ENCODE measurements around the gene CTDSP2. TPM values are rescaled to one million over a fixed set of nuclear protein-coding genes. Genes with fewer than 3 reads are reported as not detected.

CTDSP2 gene
- total and polyA plus RNA-seq, 2 of the 8 experiments (the other 6 are each of a cell fraction or from before 2014, with no cell fraction given): 71.3 to 91.7 TPM

DNA sequence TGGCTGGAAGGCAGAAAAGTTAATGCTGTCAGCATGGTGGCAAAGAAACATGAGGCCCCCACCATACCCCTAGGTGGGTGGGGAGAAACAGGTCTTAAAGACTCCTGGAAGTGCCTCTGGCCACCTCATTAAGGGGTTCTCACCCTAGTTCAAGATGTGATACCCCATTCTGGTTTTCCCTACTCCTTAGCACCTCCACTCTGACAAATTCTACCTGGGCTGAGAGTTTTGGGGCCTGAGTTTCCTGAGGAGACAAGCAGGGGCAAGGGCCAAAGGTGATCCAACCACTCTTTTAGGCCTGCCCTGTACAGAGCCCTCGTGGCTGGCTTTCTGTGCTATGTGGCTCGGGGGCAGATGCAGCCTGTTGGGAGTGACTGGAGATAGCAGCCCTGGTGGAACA, 20.1 kb downstream of the CTDSP2 start:
- Histone ChIP-seq H2AFZ (ENCODE audit: low read length) (no peak overlapping the region), H2BK15ac (ENCODE audit: low read length) (no peak overlapping the region), H2BK5ac (ENCODE audit: low read depth, low read length) (no peak overlapping the region), H4K8ac (ENCODE audit: extremely low read depth, insufficient read depth, low read length) (no peak overlapping the region), H2AK5ac (ENCODE audit: low read depth, low read length) (no peak overlapping the region), H3K14ac (ENCODE audit: insufficient read length) (no peak overlapping the region), H3K56ac (replicated peaks; ENCODE audit: insufficient read length, low read depth, low read length) (no peak overlapping the region), H4K91ac (replicated peaks; ENCODE audit: insufficient read length, low read length) (no peak overlapping the region), H3K23me2 (ENCODE audit: low read depth, low read length) (no peaks in the 10 kb centered on the region), H2BK120ac (replicated peaks; ENCODE audit: low read depth, low read length) (no peak overlapping the region), H3K27me3 (replicated peaks in 1 of 4; ENCODE audit: control insufficient read depth in 3 of 4, extremely low read depth in 1 of 4, insufficient read depth in 3 of 4, low read length in 3 of 4) (no peaks in the 10 kb centered on the region), H3K4ac (replicated peaks; ENCODE audit: insufficient read length, low read depth, low read length) (no peak overlapping the region), H3K27ac (ENCODE audit: low read depth, low read length) (no peak overlapping the region), H3K9me3 (ENCODE audit: insufficient read depth in 2 of 2, low read depth in 1 of 2, low read length in 1 of 2) (no peaks in the 10 kb centered on the region), H3K23ac (ENCODE audit: insufficient read length) (no peak overlapping the region), H2BK20ac (ENCODE audit: low read length) (no peak overlapping the region), H2BK12ac (ENCODE audit: low read depth, low read length) (no peak overlapping the region), H3K36me3 (ENCODE audit: control insufficient read depth in 2 of 4, insufficient read depth in 4 of 4, low read length in 3 of 4) (peaks cover 27 to 79% (median 64%) of the 10 kb centered on the region in 4 experiments), H3K4me3 (ENCODE audit: extremely low read depth in 1 of 4, insufficient read depth in 2 of 4, low read depth in 3 of 4, low read length in 4 of 4) (no peak overlapping the region), H3K18ac (ENCODE audit: extremely low read depth, low read length) (no peak overlapping the region), H4K20me1 (replicated peaks in 1 of 2; ENCODE audit: control insufficient read depth in 1 of 2, insufficient read depth in 2 of 2, low read length in 2 of 2) (peaks cover 17 to 24% of the 10 kb centered on the region in 2 experiments), H3K9ac (replicated peaks in 1 of 4; ENCODE audit: extremely low read depth in 1 of 4, low read depth in 3 of 4, low read length in 3 of 4) (no peak overlapping the region), H3K79me2 (ENCODE audit: control insufficient read depth in 1 of 2, insufficient read depth in 2 of 2, low read length in 2 of 2) (peaks cover 0 to 20% of the 10 kb centered on the region in 2 experiments; a peak in 3 of 4 replicates), H3K4me1 (replicated peaks in 1 of 4; ENCODE audit: control insufficient read depth in 3 of 4, insufficient read depth in 4 of 4, low read length in 3 of 4) (no peaks in the 10 kb centered on the region), H3K4me2 (ENCODE audit: insufficient read depth in 1 of 2, low read depth in 2 of 2, low read length in 2 of 2) (no peak overlapping the region), H4K5ac (ENCODE audit: insufficient read length, low read depth, low read length) (no peak overlapping the region), H3K79me1 (ENCODE audit: low read depth, low read length) (no peaks in the 10 kb centered on the region)
- ChIA-PET CTCF (ENCODE audit: partially characterized antibody) (interaction anchor here (1.1 to 8.6 kb wide), 4 partner anchors 11 to 77 kb away, joined by 3 to 94 read pairs (median 14); no protein-coding TSS in a partner anchor), POLR2A (ENCODE audit: partially characterized antibody) (interaction anchor here (1.2 to 3.9 kb wide), 3 partner anchors 11 to 18 kb away, joined by 3 to 17 read pairs (median 9); no protein-coding TSS in a partner anchor)
- 91% methylated on average over 2 of the region's 2 CpGs; no CpG with 5 or more reads in 1 of the 2 experiments for WGBS, 2 experiments (ENCODE audit: extremely low coverage in 1 of 2, insufficient coverage in 1 of 2, insufficient read length in 1 of 2, insufficient replicate concordance in 2 of 2, low coverage in 1 of 2, low lambda C conversion rate in 2 of 2, missing lambda C conversion rate in 1 of 2)
- no peak for FAIRE-seq
- no peak for DNase-seq (ENCODE audit: low read depth in 1 of 2, low spot score in 2 of 2)
- no peak for TF ChIP-seq RFX5 (IDR thresholded peaks at IDR 0.05; ENCODE audit: borderline replicate concordance, low read depth, low read length)
- no peak for TF ChIP-seq NRF1 (IDR thresholded peaks at IDR 0.05; ENCODE audit: low read depth, low read length)
- no peak for TF ChIP-seq BCL11A (IDR thresholded peaks at IDR 0.05; ENCODE audit: low read depth in 2 of 2, low read length in 2 of 2)
- TF ChIP-seq SRF (IDR thresholded peaks at IDR 0.05; ENCODE audit: low read depth, low read length): no peak
- no peak for TF ChIP-seq EP300 (IDR thresholded peaks at IDR 0.05; ENCODE audit: borderline replicate concordance in 1 of 2, low read depth in 2 of 2, low read length in 2 of 2)
- TF ChIP-seq SUZ12 (IDR thresholded peaks at IDR 0.05; ENCODE audit: low read length): no peak
- TF ChIP-seq SP4 (IDR thresholded peaks at IDR 0.05; ENCODE audit: low read length): no peak
- TF ChIP-seq KDM1A (IDR thresholded peaks at IDR 0.05; ENCODE audit: borderline replicate concordance, low read length): no peak
- no peak for TF ChIP-seq GTF2F1 (IDR thresholded peaks at IDR 0.05; ENCODE audit: borderline replicate concordance, low read depth, low read length)
- TF ChIP-seq TEAD4 (IDR thresholded peaks at IDR 0.05; ENCODE audit: low read depth, low read length): no peak
- TF ChIP-seq FOSL1 (IDR thresholded peaks at IDR 0.05; ENCODE audit: insufficient read depth, low read depth, low read length): no peak
- TF ChIP-seq CBX8 (IDR thresholded peaks at IDR 0.05; ENCODE audit: borderline replicate concordance, low read depth, low read length): no peak
- TF ChIP-seq SIRT6 (IDR thresholded peaks at IDR 0.05; ENCODE audit: low read length): no peak
- no peak for TF ChIP-seq RAD21 (IDR thresholded peaks at IDR 0.05 in 1 of 2, conservative IDR thresholded peaks at IDR 0.05 in 1 of 2; ENCODE audit: low read depth in 2 of 2, low read length in 2 of 2)
- TF ChIP-seq SIX5 (IDR thresholded peaks at IDR 0.05; ENCODE audit: low read depth, low read length): no peak

Measured in H1 (cell line).